A549 treated with CpdA at 1 μM for 4 hours (cell line): ENCODE data around the gene CRY2. TPM values are rescaled to one million over a fixed set of nuclear protein-coding genes. Genes with fewer than 3 reads are reported as not detected.

Source experiments
- total RNA-seq: library from RNA; stranded (reverse); fragments of 200-300 nt; extraction: Qiagen RNA extraction; gene quantifications from 5 replicates; pipeline ENCODE4 v1.2.3, GENCODE V29; 2022; ENCODE audit warnings: low read depth

Gene CRY2
- total RNA-seq: 2.9 to 3.5 TPM (median 3.2 TPM) in 5 replicates

GRCh38 chr11:45846974-45847910 is at the start of gene CRY2:
Gene CRY2 (plus strand): TSS chr11:45847475. CDS start chr11:45847491, 16 bp downstream.

GRCh38 chr11:45804761-45805304 is 42.4 kb upstream of the CRY2 start, which contains the start of gene SLC35C1:
Gene SLC35C1 (plus strand): TSS chr11:45805149. CDS start chr11:45805802, 653 bp downstream.

GRCh38 chr11:45885274-45885920 is 38.1 kb downstream of the CRY2 start, which contains the start of gene MAPK8IP1:
Gene MAPK8IP1 (plus strand): TSS chr11:45885651. CDS start chr11:45885821, 170 bp downstream.

GRCh38 chr11:45906965-45907611 is 59.8 kb downstream of the CRY2 start, which contains the start of gene FREY1:
Gene FREY1 (minus strand): TSS chr11:45907271. CDS start chr11:45907245, 26 bp downstream.

GRCh38 chr11:45917623-45918330 is 70.5 kb downstream of the CRY2 start, which contains the start of gene PEX16:
Gene PEX16 (minus strand): TSS chr11:45917877. CDS start chr11:45917811, 66 bp downstream.

GRCh38 chr11:45922425-45923082 is 75.3 kb downstream of the CRY2 start, which contains the start of gene LARGE2:
Gene LARGE2 (plus strand): TSS chr11:45922656. CDS start chr11:45922883, 227 bp downstream.

Other genes with a start within 250 kb of the CRY2 start
- gene CHST1, start 181.9 kb upstream of the CRY2 start, total RNA-seq: 1.0 to 1.5 TPM (median 1.2 TPM) in 5 replicates
- 26.1 to 34.3 TPM (median 29.2 TPM) in 5 replicates for gene SLC35C1, start 42.3 kb upstream of the CRY2 start, total RNA-seq
- gene MAPK8IP1, start 38.2 kb downstream of the CRY2 start, total RNA-seq: 5.1 to 7.0 TPM (median 5.9 TPM) in 5 replicates
- gene FREY1, start 59.8 kb downstream of the CRY2 start, total RNA-seq: 0.37 to 0.59 TPM (median 0.48 TPM) in 4 of 5 replicates, not detected in the other
- 15.6 to 20.6 TPM (median 16.9 TPM) in 5 replicates for gene PEX16, start 70.4 kb downstream of the CRY2 start, total RNA-seq
- 1.4 to 3.1 TPM (median 2.9 TPM) in 5 replicates for gene LARGE2, start 75.2 kb downstream of the CRY2 start, total RNA-seq